GM12878 (cell line): ENCODE results near the gene ATRN. TPM values are rescaled to one million over a fixed set of nuclear protein-coding genes. Genes with fewer than 3 reads are reported as not detected.

Experiments used
- ATAC-seq: fragments of 200-7000 bp; cut with Tn5 transposase; 3 replicates; pipeline ENCODE4 v1.9.1; 2020; ENCODE audit warnings: mild to moderate bottlenecking, moderate library complexity
- BruUV-seq: library from RNA; stranded (reverse); fragments of 400-500 nt; replicated peaks from 2 replicates; lab custom pipeline; 2021; lab: Mats Ljungman, UMichigan
- CTCF ChIA-PET: fragments of 300-600 bp; sonication (Branson Sonifier 250); formaldehyde crosslinking; extraction: SDS; loops from one replicate; lab custom pipeline; 2021; ENCODE audit warnings: inconsistent platforms; lab: Yijun Ruan, JAX
- POLR2A ChIA-PET: fragments of 350-600 bp; formaldehyde crosslinking; extraction: SDS; loops from one replicate; lab custom pipeline; 2021; ENCODE audit warnings: inconsistent platforms; lab: Charles Lee
- RAD21 ChIA-PET: fragments of 300-600 bp; sonication (Branson Sonifier 250); formaldehyde crosslinking; loops from one replicate; lab custom pipeline; 2023; ENCODE audit warnings: antibody characterized with exemption; ENCODE audit not compliant: unreplicated experiment; lab: Charles Lee
- SMC1A ChIA-PET: fragments of 300-600 bp; sonication (Branson Sonifier 250); formaldehyde crosslinking; loops from one replicate; lab custom pipeline; 2023; ENCODE audit not compliant: unreplicated experiment, uncharacterized antibody; lab: Charles Lee
- DNase-seq: peaks from one replicate; pipeline ENCODE4 v3.0.0-alpha.2; 2011; ENCODE audit warnings: low read depth, low spot score
- FAIRE-seq: peaks from 3 replicates; lab custom pipeline; 2011; peaks lifted over from hg19 to GRCh38; lab: Jason Lieb, UNC
- H2AFZ ChIP-seq: 2 replicates; pipeline ENCODE4 v1.6.0; 2011; ENCODE audit warnings: low read depth, low read length, control low read depth; ENCODE audit not compliant: control insufficient read depth
- H3K27ac ChIP-seq: 2 replicates; pipeline ENCODE4 v1.5.1; 2011; ENCODE audit warnings: control low read depth; ENCODE audit not compliant: control insufficient read depth, insufficient read depth
- H3K27me3 ChIP-seq, 2 experiments: replicated peaks in 1 of 2; 2 replicates each; pipeline versions ENCODE4 v1.6.0 to v1.6.1; 2011; ENCODE audit warnings: low read length in 1 of 2; ENCODE audit not compliant: control insufficient read depth in 2 of 2, insufficient read depth in 2 of 2
- H3K36me3 ChIP-seq, 2 experiments: 2 replicates each; pipeline ENCODE4 v1.5.1; 2011; ENCODE audit warnings: low read length in 1 of 2; ENCODE audit not compliant: control insufficient read depth in 2 of 2, insufficient read depth in 2 of 2
- H3K4me1 ChIP-seq: 2 replicates; pipeline ENCODE4 v1.6.1; 2011; ENCODE audit warnings: mild to moderate bottlenecking, low read length, moderate library complexity, mixed read lengths; ENCODE audit not compliant: control insufficient read depth, insufficient read depth
- H3K4me2 ChIP-seq: 2 replicates; pipeline ENCODE4 v1.6.0; 2011; ENCODE audit warnings: control low read depth; ENCODE audit not compliant: control insufficient read depth, insufficient read depth
- H3K4me3 ChIP-seq: fragments of 200-600 bp; sonication (generic); 2 replicates; pipeline ENCODE4 v1.5.1; 2016
- H3K79me2 ChIP-seq: 2 replicates; pipeline ENCODE4 v1.6.0; 2011; ENCODE audit warnings: low read length; ENCODE audit not compliant: control insufficient read depth, insufficient read depth
- H3K9ac ChIP-seq: 2 replicates; pipeline ENCODE4 v1.8.0; 2011; ENCODE audit warnings: low read length, control low read depth, mixed read lengths; ENCODE audit not compliant: control insufficient read depth, insufficient read depth
- H3K9me3 ChIP-seq: replicated peaks from 3 replicates; pipeline ENCODE4 v1.5.1; 2011; ENCODE audit warnings: mild to moderate bottlenecking, low read length; ENCODE audit not compliant: control insufficient read depth, insufficient read depth
- H4K20me1 ChIP-seq: 2 replicates; pipeline ENCODE4 v1.6.0; 2011; ENCODE audit not compliant: control insufficient read depth, insufficient read depth
- EP300 ChIP-seq, 2 experiments: fragments of 150-350 bp in 1 of 2; IDR thresholded peaks; 2 replicates each; pipeline ENCODE4 v1.6.1; 2011 to 2012; ENCODE audit warnings: low read depth in 2 of 2, low read length in 2 of 2, borderline replicate concordance in 1 of 2, improper control_type of control experiment in 1 of 2, inconsistent platforms in 1 of 2; ENCODE audit not compliant: control insufficient read depth in 1 of 2
- KAT2A ChIP-seq: conservative IDR thresholded peaks from 2 replicates; pipeline ENCODE4 v1.6.1; 2011; ENCODE audit warnings: low read depth, low read length; ENCODE audit not compliant: control insufficient read depth
- MTA3 ChIP-seq: IDR thresholded peaks from 2 replicates; pipeline ENCODE4 v1.6.1; 2012; ENCODE audit warnings: low read length, inconsistent platforms, borderline replicate concordance
- MYB ChIP-seq: fragments of 150-350 bp; IDR thresholded peaks from 2 replicates; pipeline ENCODE4 v1.6.1; 2014; ENCODE audit warnings: mild to moderate bottlenecking, low read depth, low read length, borderline replicate concordance
- NBN ChIP-seq: fragments of 450-650 bp; IDR thresholded peaks from 2 replicates; pipeline ENCODE4 v1.6.1; 2016
- NFIC ChIP-seq: IDR thresholded peaks from 2 replicates; pipeline ENCODE4 v1.6.1; 2012; ENCODE audit warnings: low read depth, mild to moderate bottlenecking, inconsistent platforms, low read length, moderate library complexity
- PAX5 ChIP-seq: IDR thresholded peaks from 2 replicates; pipeline ENCODE4 v1.6.1; 2011; ENCODE audit warnings: low read depth, low read length, borderline replicate concordance
- RELB ChIP-seq: fragments of 450-650 bp; IDR thresholded peaks from 2 replicates; pipeline ENCODE4 v1.6.1; 2017; ENCODE audit warnings: low read depth, mild to moderate bottlenecking, moderate library complexity
- SKIL ChIP-seq: fragments of 450-650 bp; IDR thresholded peaks from 2 replicates; pipeline ENCODE4 v1.6.1; 2017; ENCODE audit warnings: mild to moderate bottlenecking, low read depth, inconsistent platforms; ENCODE audit not compliant: poor library complexity, severe bottlenecking
- SMC3 ChIP-seq: IDR thresholded peaks from 2 replicates; pipeline ENCODE4 v1.6.1; 2011; ENCODE audit warnings: low read length, improper control_type of control experiment, borderline replicate concordance
- SP1 ChIP-seq: IDR thresholded peaks from one replicate; pipeline ENCODE4 v1.6.1; 2011; ENCODE audit warnings: low read depth, low read length
- STAT1 ChIP-seq: fragments of 450-650 bp; conservative IDR thresholded peaks from 2 replicates; pipeline ENCODE4 v1.6.1; 2014; ENCODE audit warnings: antibody characterized with exemption, mild to moderate bottlenecking
- TCF12 ChIP-seq: IDR thresholded peaks from 2 replicates; pipeline ENCODE4 v1.6.1; 2011; ENCODE audit warnings: low read depth, mild to moderate bottlenecking, low read length
- YY1 ChIP-seq: IDR thresholded peaks from 2 replicates; pipeline ENCODE4 v1.6.1; 2011; ENCODE audit warnings: low read depth, mild to moderate bottlenecking, low read length
- ZBED1 ChIP-seq: IDR thresholded peaks from 2 replicates; pipeline ENCODE4 v1.6.1; 2016; ENCODE audit warnings: borderline replicate concordance
- ZBTB4 ChIP-seq: fragments of 450-650 bp; formaldehyde crosslinking; IDR thresholded peaks from 2 replicates; pipeline ENCODE4 v1.4.0; 2022; ENCODE audit warnings: mild to moderate bottlenecking, moderate library complexity
- ZNF622 ChIP-seq: fragments of 450-650 bp; IDR thresholded peaks from 2 replicates; pipeline ENCODE4 v1.6.1; 2017; ENCODE audit warnings: mild to moderate bottlenecking, inconsistent platforms
- WGBS: methylation state at CpG from one replicate; pipeline ENCODE4 v1.1.6; 2016; ENCODE audit warnings: low lambda C conversion rate; ENCODE audit not compliant: insufficient replicate concordance, insufficient coverage; ENCODE audit errors: missing lambda C conversion rate; 5-methylcytosine and 5-hydroxymethylcytosine counted together
- in situ Hi-C: fragments of 300-500 bp; cut with MboI; formaldehyde crosslinking; loops from 9 replicates; pipeline ENCODE4 v1.14.3; 2018; ENCODE audit warnings: mixed read lengths
- intact Hi-C: fragments of 100-400 bp; cut with micrococcal nuclease; formaldehyde crosslinking; loops from one replicate; pipeline ENCODE4 v1.14.2; 2022; ENCODE audit not compliant: unreplicated experiment
- polyA plus RNA-seq, 11 experiments: library from polyadenylated mRNA; depleted of rRNA in 4 of 11; unstranded in 6 of 11; stranded (reverse) in 5 of 11; fragments of >200 nt; fragmentation: Nextera tagmentation in 4 of 11; fragmentation: Illumina TruSeq in 1 of 11; extraction: Ambion mirVana in 4 of 11; extraction: Trizol in 1 of 11; gene quantifications; 1 replicate in 1 of 11; 2 replicates in 10 of 11; pipeline versions ENCODE4 v1.2.1 to v1.2.3, GENCODE V29; 2011 to 2016; ENCODE audit warnings: inconsistent platforms in 2 of 11, missing spikeins in 2 of 11, low read depth in 1 of 11
- total RNA-seq, 4 experiments: library from RNA; depleted of rRNA in 3 of 4; stranded (reverse); fragments of >200 nt in 3 of 4; fragmentation: Illumina TruSeq in 1 of 4; extraction: Trizol in 1 of 4; gene quantifications; 2 replicates each; pipeline versions ENCODE4 v1.2.1 to v1.2.3, GENCODE V29; 2013 to 2021

The ATRN gene
- total and polyA plus RNA-seq, 10 of the 15 experiments (the other 5 are each of a cell fraction or from before 2014, with no cell fraction given) = 0.71 to 11.6 (median 6.9) TPM

GRCh38 chr20:3446779-3447178 is 24.0 kb upstream of the ATRN start:
- Histone ChIP-seq H4K20me1 (no peaks in the 10 kb centered on the region), H3K36me3 (no peaks in the 10 kb centered on the region), H3K27ac (no peak overlapping the region), H3K27me3 (no peaks in the 10 kb centered on the region; a peak in 1 of 4 replicates), H3K79me2 (no peaks in the 10 kb centered on the region), H2AFZ (no peak overlapping the region), H3K9ac (no peak overlapping the region), H3K9me3 (no peaks in the 10 kb centered on the region), H3K4me1 (no peaks in the 10 kb centered on the region), H3K4me3 (no peak overlapping the region), H3K4me2 (no peak overlapping the region)
- FAIRE-seq (no peak), ATAC-seq (no peak), DNase-seq (no peak)
- no TSS peak for BruUV-seq
- ChIA-PET CTCF (no interaction called here), POLR2A (interaction anchor here (0.6 kb wide), 1 partner anchor 28 kb away, joined by 4 read pairs; no protein-coding TSS in a partner anchor), RAD21 (no interaction called here), SMC1A (no interaction called here)
- no peak for TF ChIP-seq TCF12
- TF ChIP-seq MTA3 = no peak
- TF ChIP-seq NBN = no peak
- TF ChIP-seq EP300 (IDR thresholded peaks at IDR 0.05; ENCODE audit: borderline replicate concordance in 1 of 2, control insufficient read depth in 1 of 2, low read depth in 2 of 2, low read length in 2 of 2) = no peak
- TF ChIP-seq STAT1 = no peak
- no peak for TF ChIP-seq ZBED1
- no peak for TF ChIP-seq YY1
- no peak for TF ChIP-seq MYB
- no peak for TF ChIP-seq ZBTB4 (CRISPR knock-in tag)
- no peak for TF ChIP-seq RELB
- no peak for TF ChIP-seq ZNF622
- no peak for TF ChIP-seq SMC3
- no peak for TF ChIP-seq NFIC
- TF ChIP-seq SKIL = no peak
- TF ChIP-seq KAT2A = no peak
- no peak for TF ChIP-seq SP1
- no peak for TF ChIP-seq PAX5
- WGBS = 62% methylated on average over 8 of the region's 8 CpGs
- in situ Hi-C loops (no loop called here), intact Hi-C loops (no loop called here)
